Germinal center (tissue), 1 donor: Measurements from ENCODE around the gene MVB12B.

Experiments
- DNase-seq: peaks from one replicate; pipeline ENCODE4 v3.0.0; 2012; ENCODE audit warnings: mixed read lengths, low spot score

MVB12B gene

GRCh38 chr9:126505697-126506346 is 179.2 kb downstream of the MVB12B start:
- no peak for DNase-seq

GRCh38 chr9:126506361-126507317 is 180.0 kb downstream of the MVB12B start:
- no peak for DNase-seq

DNA sequence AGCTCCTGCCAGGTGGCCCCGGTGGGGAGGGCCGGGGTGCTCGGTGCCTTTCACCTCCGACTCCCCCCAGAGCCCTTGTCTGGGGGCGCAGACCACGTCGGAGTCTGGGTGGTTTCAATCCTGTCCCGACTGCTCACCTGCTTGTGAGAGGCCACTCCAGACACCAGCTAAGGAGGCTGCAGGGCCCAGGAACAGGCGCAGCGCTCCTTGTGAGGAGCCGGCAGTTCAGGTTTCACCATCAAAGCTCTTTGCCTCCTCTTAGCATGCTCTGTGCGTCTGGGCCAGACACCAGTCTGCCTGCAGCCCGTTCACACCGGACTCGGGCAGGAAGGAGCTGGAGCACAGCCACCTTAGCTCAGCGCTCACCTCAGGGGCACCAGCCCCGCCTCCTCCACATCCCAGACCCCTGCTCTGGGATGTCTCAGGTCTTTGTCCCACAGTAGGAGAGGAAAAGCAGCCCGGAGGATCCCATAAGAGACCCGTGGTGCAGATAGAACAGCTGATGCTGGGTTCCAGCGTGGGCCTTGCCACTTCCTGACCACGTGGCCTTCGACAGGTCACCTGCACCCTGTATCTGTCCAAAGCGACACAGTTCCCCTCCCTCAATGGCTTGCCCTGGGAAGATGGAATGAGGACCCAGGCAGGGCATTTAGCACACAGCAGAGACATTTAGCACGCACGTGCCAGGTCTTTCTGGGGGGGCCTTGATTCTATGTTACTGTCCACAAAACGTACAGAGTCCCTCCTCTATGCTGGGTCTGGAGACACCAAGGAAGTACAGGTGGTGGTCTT is 180.9 kb downstream of the MVB12B start:
- DNase-seq = no peak

- no peak for DNase-seq
Measured at GRCh38 chr9:126508171-126508591, 181.6 kb downstream of the MVB12B start.

DNA sequence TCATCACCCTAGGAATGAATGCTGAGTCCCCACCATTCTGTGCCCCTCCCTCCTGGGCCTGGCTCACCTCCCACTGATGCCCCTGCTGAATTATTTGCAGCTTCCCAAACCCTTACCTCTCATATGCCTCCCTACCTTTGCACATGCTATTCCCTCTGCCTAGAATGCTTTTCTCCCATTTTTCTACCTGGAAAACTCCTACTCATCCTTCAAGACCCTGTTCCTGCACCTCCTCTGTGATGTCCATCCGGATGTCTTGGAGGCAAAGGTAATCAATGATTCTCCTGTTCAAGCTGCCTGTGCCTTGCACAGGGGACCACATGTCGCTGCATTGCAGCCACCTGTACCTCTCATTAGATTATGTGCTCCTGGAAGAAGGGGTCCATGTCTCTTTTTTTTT is 182.3 kb downstream of the MVB12B start:
- DNase-seq = no peak

DNA sequence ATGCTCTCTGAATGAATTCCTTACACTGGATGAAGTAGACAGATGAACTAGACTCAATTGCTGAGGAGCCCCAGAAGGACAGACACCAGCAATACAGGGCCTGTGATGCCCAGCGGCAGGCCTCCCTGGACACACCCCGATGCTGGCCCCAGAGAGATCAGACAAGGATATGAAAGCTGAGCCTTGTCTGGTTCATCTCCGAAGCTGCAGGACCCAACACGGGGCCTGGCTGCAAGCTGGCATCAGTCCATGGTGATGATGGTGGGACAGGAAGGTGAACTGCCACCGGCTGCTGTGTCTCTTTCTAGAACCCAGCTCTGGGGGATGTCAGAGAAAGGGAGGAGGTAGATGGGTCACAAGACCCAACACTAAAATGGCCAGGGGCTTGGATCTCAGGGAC is 183.1 kb downstream of the MVB12B start:
- DNase-seq = no peak

- DNase-seq = no peak
Measured at GRCh38 chr9:126510564-126510963, 183.9 kb downstream of the MVB12B start.

- no peak for DNase-seq
Measured at GRCh38 chr9:126511411-126511810, 184.8 kb downstream of the MVB12B start.

DNA sequence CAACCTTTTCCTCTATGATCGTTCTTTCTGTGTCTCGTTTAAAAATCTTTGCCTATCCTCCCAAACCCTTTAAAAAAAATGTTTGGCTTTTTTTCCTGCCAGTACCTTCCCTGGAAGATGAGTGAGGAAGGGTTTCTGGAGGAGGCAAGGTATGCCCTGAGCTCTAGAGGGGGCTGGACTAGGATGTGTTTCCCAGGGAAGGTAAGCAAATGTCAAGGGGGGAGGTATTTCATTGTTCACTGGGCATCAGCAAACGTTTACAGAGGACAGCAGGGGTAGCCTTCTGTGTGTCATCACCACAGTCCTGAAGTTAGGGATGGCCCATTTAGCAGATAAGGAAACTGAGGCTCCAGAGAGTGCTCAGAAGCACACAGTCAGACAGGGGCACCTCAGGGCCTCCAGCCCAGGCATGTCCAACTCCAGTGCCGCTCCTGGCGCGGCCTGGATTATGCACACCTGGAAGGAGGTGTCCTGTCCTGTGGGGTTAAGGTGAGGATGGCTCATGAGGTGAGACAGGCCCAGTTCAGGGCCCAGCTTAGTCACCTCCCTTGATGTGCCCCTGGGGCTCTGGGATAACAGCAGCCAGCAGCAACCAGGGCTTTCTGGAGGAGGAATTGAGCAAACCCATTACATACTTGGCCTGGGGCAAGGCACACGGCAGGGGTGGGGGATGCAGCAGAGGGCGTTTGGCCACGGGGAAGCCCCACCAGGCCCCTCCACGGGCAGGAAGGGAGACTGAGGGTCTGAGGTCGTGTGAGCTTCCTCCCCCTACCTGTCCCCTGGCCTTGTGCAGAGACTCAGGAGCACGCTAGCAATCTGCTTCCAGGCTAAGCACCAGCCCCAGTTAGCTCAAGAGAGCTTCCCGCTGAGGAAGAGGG is 186.8 kb downstream of the MVB12B start:
- no peak for DNase-seq

- DNase-seq = peak; percentile 91
Measured at GRCh38 chr9:126514037-126514821, 187.6 kb downstream of the MVB12B start.

GRCh38 chr9:126515001-126515872 is 188.6 kb downstream of the MVB12B start:
- no peak for DNase-seq

DNA sequence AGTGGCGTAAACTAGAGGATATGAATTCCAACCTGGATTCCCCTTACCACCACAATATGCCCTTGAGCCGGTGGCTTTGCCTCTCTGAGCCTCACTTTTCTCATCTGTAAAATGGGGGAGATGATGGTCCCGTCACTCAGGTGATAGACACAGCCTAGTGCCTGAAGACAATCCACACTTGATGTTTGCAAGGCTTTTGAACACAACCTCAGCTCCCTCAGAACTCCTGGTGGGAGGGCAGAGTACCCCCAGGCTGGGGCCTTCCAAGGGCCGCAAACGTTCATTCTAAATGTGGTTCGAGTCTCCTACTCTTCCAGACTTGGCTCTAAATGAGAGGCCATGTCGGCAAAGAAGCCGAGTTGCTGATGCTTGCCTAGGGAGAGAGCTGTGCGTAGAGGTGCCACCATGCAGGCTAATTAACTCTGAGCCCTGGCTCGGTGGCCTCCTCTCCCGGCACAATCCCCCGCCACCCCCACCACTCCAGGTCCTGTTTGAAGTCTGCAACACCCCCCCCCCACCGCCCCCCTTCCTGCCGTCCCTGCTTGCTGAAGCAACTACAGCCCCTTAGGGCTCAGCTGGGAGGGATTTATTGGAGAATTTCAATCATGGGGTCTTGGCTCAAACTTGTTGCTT is 189.4 kb downstream of the MVB12B start:
- DNase-seq = no peak

GRCh38 chr9:126516561-126516935 is 189.9 kb downstream of the MVB12B start:
- no peak for DNase-seq

DNA sequence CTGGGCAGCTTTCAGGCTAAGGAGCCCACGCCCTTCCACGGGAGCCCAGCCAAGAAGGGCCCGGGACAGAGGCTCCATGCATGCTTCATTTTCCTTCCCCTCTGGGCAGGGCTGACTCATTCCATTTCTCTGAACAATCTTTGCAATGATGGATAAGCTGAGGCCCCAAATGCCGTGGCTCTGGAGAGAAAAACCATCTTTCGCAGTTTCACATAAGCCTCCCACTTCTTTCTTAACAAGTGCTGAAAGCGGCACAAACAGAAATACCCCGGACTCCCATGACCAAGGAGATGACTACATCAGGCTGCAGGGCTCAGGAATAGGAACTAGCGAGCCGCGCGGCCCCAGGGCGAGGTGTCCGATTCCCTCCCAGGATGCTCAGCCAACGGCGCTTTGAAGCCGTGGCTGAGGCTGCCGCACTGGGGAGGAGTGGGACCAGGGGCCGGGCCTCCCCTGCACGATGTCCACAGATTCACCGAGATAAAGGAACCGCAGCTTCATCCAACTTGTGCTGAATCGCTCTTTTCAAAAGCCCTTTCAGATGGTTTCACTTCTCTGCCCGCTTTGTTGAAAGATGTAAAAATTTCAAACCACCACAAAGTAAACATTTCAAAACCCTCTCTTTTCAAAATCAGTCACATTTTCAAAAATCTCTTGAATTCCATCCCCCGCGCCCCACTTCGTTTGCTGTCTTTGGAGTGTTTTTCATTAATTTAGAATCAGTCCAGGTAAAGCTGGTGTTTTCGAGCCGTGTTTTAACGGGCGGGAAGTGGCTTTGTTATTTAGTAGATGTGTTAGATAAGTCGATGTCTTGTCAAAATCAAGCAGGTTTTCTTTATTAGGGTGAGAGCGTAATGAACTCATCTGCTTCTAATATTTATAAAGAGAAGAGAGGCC is 190.6 kb downstream of the MVB12B start:
- peak; percentile 30 for DNase-seq

- DNase-seq = no peak
Measured at GRCh38 chr9:126517833-126518356, 191.3 kb downstream of the MVB12B start.

- no peak for DNase-seq
Measured at GRCh38 chr9:126518763-126519162, 192.1 kb downstream of the MVB12B start.

- no peak for DNase-seq
Measured at GRCh38 chr9:126519660-126520420, 193.2 kb downstream of the MVB12B start.
